Measurements from ENCODE around the gene ACVRL1.
"Not testable (repeated sequence)": the region's sequence is repeated elsewhere in the genome, so short reads cannot be mapped to it uniquely, and the experiment has no call there.

Gene ACVRL1

GRCh38 chr12:51874486-51874885, 32.8 kb upstream of the ACVRL1 start:
- no peak for DNase-seq

- no peak for DNase-seq
These were observed 28.2 kb upstream of the ACVRL1 start for GRCh38 chr12:51879102-51879501.

GRCh38 chr12:51883295-51883694, 24.0 kb upstream of the ACVRL1 start:
- DNase-seq = no peak

GRCh38 chr12:51883998-51884675, 23.2 kb upstream of the ACVRL1 start:
- DNase-seq = no peak

- DNase-seq = no peak
These were observed 22.6 kb upstream of the ACVRL1 start for GRCh38 chr12:51884676-51885229.

GRCh38 chr12:51885294-51886020, 21.8 kb upstream of the ACVRL1 start:
- DNase-seq = not testable (repeated sequence)

- peak; percentile 95 to 97 for DNase-seq
These were observed 21.1 kb upstream of the ACVRL1 start for GRCh38 chr12:51886021-51886710.

- no peak for DNase-seq
These were observed 19.6 kb upstream of the ACVRL1 start, which contains the start of gene ANKRD33 for GRCh38 chr12:51887476-51888315. ANKRD33 (plus strand) TSS chr12:51888103; CDS start chr12:51888187, 84 bp downstream.

DNA sequence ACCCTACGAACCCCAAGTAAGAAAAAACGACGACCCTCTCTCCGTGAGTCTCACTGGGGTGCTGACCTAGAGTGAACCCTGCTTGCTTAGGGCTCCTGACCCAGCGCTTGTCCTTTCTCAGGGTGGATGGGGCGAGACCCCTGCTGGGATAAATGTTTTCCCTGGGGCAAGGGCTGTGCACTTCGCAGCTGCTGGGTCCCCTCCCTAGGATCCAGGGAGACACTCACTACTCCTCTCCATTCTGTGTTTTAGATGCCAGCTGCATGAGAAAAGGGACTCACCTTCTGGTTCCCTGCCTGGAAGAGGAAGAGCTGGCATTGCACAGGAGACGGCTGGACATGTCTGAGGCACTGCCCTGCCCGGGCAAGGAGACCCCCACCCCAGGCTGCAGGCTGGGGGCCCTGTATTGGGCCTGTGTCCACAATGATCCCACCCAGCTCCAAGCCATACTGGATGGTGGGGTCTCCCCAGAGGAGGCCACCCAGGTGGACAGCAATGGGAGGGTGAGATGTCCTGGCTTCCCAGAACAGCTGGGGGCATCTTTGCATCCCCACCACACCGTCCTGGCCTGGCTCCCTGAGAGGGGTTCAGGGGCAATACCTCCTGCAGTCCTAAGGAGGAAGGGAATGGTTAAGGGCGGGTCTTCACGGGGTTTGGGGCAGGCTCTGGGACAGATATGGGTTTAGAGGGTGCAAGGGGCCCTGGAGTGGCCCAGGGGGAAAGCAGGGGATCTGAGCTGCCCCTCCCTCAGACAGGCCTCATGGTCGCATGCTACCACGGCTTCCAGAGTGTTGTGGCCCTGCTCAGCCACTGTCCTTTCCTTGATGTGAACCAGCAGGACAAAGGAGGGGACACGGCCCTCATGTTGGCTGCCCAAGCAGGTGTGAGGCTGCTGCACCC, 18.7 kb upstream of the ACVRL1 start:
- DNase-seq = no peak

- no peak for DNase-seq
These were observed 17.8 kb upstream of the ACVRL1 start for GRCh38 chr12:51889216-51890132.

- peak in 1 of 2 experiments; percentile 14 for DNase-seq
These were observed 17.2 kb upstream of the ACVRL1 start for GRCh38 chr12:51890133-51890464.

DNA sequence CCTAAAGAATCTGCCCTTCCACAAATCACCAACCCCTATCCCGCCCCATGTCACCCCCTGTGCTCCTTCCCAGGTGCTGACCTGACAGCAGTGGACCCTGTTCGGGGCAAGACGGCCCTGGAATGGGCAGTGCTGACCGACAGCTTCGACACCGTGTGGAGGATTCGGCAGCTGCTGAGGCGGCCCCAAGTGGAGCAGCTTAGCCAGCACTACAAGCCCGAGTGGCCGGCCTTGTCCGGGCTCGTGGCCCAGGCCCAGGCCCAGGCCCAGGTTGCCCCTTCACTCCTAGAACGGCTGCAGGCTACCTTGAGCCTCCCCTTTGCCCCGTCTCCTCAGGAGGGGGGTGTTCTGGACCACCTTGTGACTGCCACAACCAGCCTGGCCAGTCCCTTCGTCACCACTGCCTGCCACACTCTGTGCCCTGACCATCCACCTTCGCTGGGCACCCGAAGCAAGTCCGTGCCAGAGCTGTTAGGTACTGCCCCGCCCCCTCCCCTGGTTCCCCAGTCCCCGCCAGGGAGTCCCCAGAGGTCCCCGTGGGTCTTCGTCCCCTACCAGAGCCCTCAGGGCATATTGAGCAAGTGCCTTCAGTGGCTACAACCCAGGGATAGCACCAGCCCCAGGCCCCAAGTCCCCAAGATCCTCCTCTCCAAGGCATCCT, 16.7 kb upstream of the ACVRL1 start:
- no peak for DNase-seq

- DNase-seq = peak; percentile 27 to 50
These were observed 15.5 kb upstream of the ACVRL1 start for GRCh38 chr12:51891843-51892242.

- no peak for DNase-seq
These were observed 13.5 kb upstream of the ACVRL1 start for GRCh38 chr12:51893786-51894185.

DNA sequence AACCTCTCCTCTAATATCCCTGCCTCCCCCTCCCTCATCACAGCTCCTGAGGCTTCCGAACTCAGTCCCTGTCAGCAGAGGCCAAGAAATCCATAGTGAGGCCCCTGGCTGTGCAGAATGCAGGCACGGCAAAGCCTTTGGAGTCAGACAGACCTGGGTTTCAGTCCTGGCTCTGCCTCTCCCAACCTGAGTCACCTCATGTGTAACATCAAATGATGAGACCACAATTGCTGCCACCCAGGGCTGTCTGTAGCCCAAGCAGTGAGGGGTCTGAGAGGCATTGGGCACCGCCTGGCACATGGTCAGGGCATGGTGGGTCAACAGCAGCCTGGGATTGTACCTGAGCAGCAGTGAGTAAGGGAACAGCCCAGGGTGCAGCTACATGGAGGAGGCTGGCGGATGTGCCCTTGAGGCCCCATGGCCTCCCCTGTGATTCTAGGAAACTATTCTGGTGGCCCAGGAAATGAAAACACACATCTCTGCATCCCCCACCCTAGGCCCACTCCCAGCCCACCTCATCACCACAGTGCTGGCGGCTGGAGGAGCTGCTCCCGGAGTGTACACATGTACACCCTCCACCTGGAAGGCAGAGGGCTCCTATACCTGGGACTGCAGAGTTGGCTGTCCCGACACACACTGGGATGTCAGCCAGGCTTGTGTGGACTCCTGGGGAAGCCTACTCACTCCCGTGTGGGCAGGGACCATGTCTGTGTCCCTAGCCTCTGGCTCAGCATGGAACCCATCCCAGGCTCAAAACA, 11.7 kb upstream of the ACVRL1 start:
- no peak for DNase-seq

- no peak for DNase-seq
These were observed 11.1 kb upstream of the ACVRL1 start for GRCh38 chr12:51896236-51896635.

GRCh38 chr12:51897181-51897580, 10.1 kb upstream of the ACVRL1 start:
- DNase-seq = no peak

GRCh38 chr12:51898506-51898905, 8.8 kb upstream of the ACVRL1 start:
- no peak for DNase-seq

DNA sequence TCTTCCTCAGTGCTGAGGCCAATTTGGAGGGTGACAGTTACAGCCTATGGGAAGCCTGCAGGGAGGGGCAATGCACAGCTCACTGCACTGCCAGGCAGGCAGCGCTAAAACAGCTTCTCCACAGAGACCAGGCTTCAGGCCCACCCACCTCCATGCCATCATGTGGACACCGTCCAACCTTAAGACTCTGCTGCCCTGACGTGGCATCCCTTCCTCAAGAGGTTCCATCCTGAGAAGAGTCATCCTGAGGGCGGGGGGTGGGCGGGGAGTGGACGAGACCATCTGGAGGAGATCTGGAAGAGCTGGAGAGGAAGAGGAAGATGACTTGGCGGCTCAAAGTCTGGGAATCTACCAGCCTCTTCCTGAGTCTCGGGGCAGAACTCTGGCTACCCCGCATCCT, 8.4 kb upstream of the ACVRL1 start:
- no peak for DNase-seq
